Kidney (tissue), 14 donors: Measurements from ENCODE around the gene ANKRD11. TPM values are rescaled to one million over a fixed set of nuclear protein-coding genes. Genes with fewer than 3 reads are reported as not detected.

ENCODE experiments used
- DNase-seq, 5 donors: peaks; one replicate each; pipeline ENCODE4 v3.0.0-alpha.2; 2013 to 2020
- FAIRE-seq: peaks from 2 replicates; lab custom pipeline; 2012; peaks lifted over from hg19 to GRCh38; lab: Jason Lieb, UNC
- H3K27ac ChIP-seq, 2 donors: one replicate each; pipeline ENCODE4 v1.7.0; 2013; ENCODE audit warnings: low read depth in 2 of 2, low read length in 2 of 2, inconsistent platforms in 1 of 2
- H3K27me3 ChIP-seq: one replicate; pipeline ENCODE4 v1.7.1; 2013; ENCODE audit warnings: low read length, inconsistent platforms; ENCODE audit not compliant: control insufficient read depth, insufficient read depth
- H3K36me3 ChIP-seq, 3 donors: one replicate each; pipeline versions ENCODE4 v1.7.0 to v1.7.1; 2013; ENCODE audit warnings: low read length in 3 of 3, control low read depth in 1 of 3, inconsistent platforms in 1 of 3; ENCODE audit not compliant: insufficient read depth in 3 of 3, control insufficient read depth in 2 of 3
- H3K4me1 ChIP-seq, 3 donors: one replicate each; pipeline versions ENCODE4 v1.7.0 to v1.7.1; 2013; ENCODE audit warnings: low read length in 3 of 3, inconsistent platforms in 1 of 3, low read depth in 1 of 3; ENCODE audit not compliant: control insufficient read depth in 2 of 3, insufficient read depth in 2 of 3
- H3K4me3 ChIP-seq, 3 donors: one replicate each; pipeline versions ENCODE4 v1.7.0 to v1.8.1; 2013; ENCODE audit warnings: low read length in 3 of 3, control low read depth in 1 of 3, inconsistent platforms in 1 of 3
- H3K9ac ChIP-seq, 3 donors: one replicate each; pipeline versions ENCODE4 v1.7.0 to v1.7.1; 2013; ENCODE audit warnings: low read length in 3 of 3, control low read depth in 1 of 3, inconsistent platforms in 1 of 3
- H3K9me3 ChIP-seq, 3 donors: one replicate each; pipeline versions ENCODE4 v1.7.0 to v1.7.1; 2013; ENCODE audit warnings: low read length in 3 of 3, control low read depth in 1 of 3, inconsistent platforms in 1 of 3; ENCODE audit not compliant: control insufficient read depth in 2 of 3, insufficient read depth in 1 of 3
- intact Hi-C: fragments of 100-400 bp; cut with DNase I; formaldehyde crosslinking; loops from one replicate; pipeline ENCODE4 v1.11.1; 2022
- polyA plus RNA-seq: library from polyadenylated mRNA; stranded (reverse); fragments of 350-450 nt; fragmentation: Illumina TruSeq; extraction: RNeasy Lipid Tissue Mini Kit (QIAGEN cat#74804); gene quantifications from one replicate; pipeline ENCODE4 v1.2.3, GENCODE V29; 2014; ENCODE audit warnings: low read depth, low replicate concordance; ENCODE audit not compliant: insufficient read depth
- total RNA-seq: library from RNA; stranded (reverse); fragmentation: NEBNext Ultra II Directional; extraction: Animal tissue kit (Norgen Biotek cat#: 25700); gene quantifications from one replicate; pipeline ENCODE4 v1.2.1, GENCODE V29; 2021
- TF ChIP-seq, protein P1 (sequence below): IDR thresholded peaks from 3 replicates; pipeline ENCODE4 v1.5.1; 2012; ENCODE audit warnings: mild to moderate bottlenecking, moderate library complexity, borderline replicate concordance; ENCODE audit not compliant: insufficient read depth; ENCODE audit errors: extremely low read depth
- donor health status: control.
- donor health status: control.
- donor health status: control.
- donor health status: control.
- donor health status: control.
- donor health status: DM: yes; HTN: yes; CAD: no.
- donor health status: Normal renal cell carcinoma (clear cell type).

The ANKRD11 gene
- total and polyA plus RNA-seq, 2 donors from 2014 or later: 36.2 to 154 TPM

DNA sequence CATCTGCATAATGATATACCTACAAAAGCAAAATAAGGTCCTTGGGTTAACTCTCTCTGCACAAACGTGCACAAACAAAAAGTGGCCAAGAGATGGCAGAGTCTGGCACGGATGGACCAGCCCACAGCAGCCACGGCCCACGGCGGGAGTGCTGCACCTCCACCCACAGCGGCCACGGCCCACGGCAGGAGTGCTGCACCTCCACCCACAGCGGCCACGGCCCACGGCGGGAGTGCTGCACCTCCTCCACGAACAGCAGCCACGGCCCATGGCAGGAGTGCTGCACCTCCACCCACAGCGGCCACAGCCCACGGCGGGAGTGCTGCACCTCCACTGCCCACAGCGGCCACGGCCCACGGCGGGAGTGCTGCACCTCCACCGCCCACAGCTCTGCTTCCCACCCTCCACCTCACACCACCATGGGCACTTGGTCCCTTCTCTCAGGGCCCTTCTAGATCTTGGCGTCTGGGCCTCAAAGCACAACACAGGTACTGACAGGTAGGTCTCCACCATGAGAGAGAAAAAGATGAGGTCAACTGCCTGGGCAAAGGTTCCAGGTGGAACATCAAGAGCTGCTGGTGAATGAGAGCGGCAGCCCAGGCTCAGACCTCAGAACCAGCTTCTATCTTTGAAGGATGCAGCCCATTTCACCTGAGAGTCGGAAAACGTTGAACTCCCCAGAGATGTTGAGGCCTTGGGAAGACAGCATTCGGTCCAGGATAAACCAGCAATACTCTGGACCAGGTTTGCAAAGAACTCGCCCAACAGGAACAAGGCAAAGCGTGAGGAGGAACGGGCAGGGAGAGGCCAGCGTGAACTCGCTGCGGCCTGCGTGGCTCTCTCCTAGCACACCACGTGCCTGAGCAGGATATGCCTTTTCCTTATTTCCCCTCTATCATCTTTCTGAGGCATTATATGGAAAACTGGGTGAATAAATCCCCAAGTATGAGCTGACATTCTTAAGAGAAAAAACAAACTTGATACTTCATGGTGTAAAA is 148.4 kb downstream of the ANKRD11 start:
- no peak for FAIRE-seq
- no peak overlapping the region for H3K9ac ChIP-seq
- peak in 2 of 5 donors; percentile 46 to 73 for DNase-seq
- H3K36me3 ChIP-seq: no peaks in the 10 kb centered on the region
- H3K4me1 ChIP-seq: peaks cover 7 to 31% (median 27%) of the 10 kb centered on the region in 3 donors
- H3K27ac ChIP-seq: no peak overlapping the region
- H3K4me3 ChIP-seq: no peak overlapping the region
- TF ChIP-seq, protein P1, sequence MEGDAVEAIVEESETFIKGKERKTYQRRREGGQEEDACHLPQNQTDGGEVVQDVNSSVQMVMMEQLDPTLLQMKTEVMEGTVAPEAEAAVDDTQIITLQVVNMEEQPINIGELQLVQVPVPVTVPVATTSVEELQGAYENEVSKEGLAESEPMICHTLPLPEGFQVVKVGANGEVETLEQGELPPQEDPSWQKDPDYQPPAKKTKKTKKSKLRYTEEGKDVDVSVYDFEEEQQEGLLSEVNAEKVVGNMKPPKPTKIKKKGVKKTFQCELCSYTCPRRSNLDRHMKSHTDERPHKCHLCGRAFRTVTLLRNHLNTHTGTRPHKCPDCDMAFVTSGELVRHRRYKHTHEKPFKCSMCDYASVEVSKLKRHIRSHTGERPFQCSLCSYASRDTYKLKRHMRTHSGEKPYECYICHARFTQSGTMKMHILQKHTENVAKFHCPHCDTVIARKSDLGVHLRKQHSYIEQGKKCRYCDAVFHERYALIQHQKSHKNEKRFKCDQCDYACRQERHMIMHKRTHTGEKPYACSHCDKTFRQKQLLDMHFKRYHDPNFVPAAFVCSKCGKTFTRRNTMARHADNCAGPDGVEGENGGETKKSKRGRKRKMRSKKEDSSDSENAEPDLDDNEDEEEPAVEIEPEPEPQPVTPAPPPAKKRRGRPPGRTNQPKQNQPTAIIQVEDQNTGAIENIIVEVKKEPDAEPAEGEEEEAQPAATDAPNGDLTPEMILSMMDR: no peak
- intact Hi-C loops: no loop called here
- H3K27me3 ChIP-seq: no peaks in the 10 kb centered on the region
- H3K9me3 ChIP-seq: no peaks in the 10 kb centered on the region

DNA sequence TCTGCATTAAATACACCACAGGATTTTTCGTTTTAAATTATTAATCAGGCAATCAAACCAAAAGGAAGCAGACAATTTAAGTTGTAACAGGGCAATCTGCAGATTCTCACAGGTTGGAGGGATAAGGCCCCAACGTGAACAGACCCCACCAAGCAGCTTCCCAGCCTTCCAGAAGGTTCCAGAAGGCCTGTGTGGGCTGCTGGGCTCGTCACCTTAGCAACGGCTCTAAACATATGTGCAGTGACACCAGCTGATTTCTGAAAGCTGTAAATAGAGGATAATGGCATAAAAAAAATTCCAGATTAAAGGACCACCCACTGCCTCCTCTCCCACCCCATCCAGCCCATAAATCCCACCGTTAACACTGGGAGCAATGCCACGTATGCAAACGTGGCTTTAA is 149.1 kb downstream of the ANKRD11 start:
- H3K36me3 ChIP-seq: no peaks in the 10 kb centered on the region
- no peak for DNase-seq
- no peak overlapping the region for H3K27ac ChIP-seq
- peaks cover 7 to 31% (median 27%) of the 10 kb centered on the region in 3 donors for H3K4me1 ChIP-seq
- H3K27me3 ChIP-seq: no peaks in the 10 kb centered on the region
- intact Hi-C loops: no loop called here
- FAIRE-seq: no peak
- no peak overlapping the region for H3K9ac ChIP-seq
- TF ChIP-seq, protein P1: no peak
- H3K4me3 ChIP-seq: no peak overlapping the region
- no peaks in the 10 kb centered on the region for H3K9me3 ChIP-seq

DNA sequence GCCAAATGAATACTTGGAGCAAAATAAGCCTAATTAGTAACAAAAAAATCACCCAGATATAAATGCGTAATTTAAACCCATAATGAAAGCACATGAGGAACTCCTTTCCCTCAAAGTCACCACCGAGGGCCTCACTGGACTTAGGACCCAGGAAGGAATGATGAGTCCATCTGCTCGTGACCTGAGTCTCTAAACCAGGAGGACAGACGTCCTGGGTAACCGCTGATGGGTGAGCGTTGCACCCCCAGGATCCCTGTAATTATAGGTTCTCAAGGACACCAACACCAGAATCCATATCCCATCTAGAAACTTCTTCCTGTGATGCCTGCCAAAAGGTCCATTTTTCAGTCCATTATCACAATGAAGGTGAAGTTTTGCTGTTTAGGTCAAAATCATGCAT is 151.5 kb downstream of the ANKRD11 start:
- intact Hi-C loops: loop anchor here (10.0 kb wide), 1 partner anchor 166 kb away; the partner anchor contains the start of gene SPG7
- no peak overlapping the region for H3K4me3 ChIP-seq
- H3K36me3 ChIP-seq: no peaks in the 10 kb centered on the region
- H3K4me1 ChIP-seq: peaks cover 4 to 35% (median 25%) of the 10 kb centered on the region in 3 donors
- H3K27me3 ChIP-seq: no peaks in the 10 kb centered on the region
- TF ChIP-seq, protein P1: no peak
- H3K27ac ChIP-seq: no peak overlapping the region
- H3K9ac ChIP-seq: no peak overlapping the region
- FAIRE-seq (no peak), DNase-seq (no peak)
- no peaks in the 10 kb centered on the region for H3K9me3 ChIP-seq
